ENCODE measurements around the gene SCP2.
A peak's percentile ranks its signal among the peaks of the same experiment; 100 is the strongest.
"Not testable (repeated sequence)": the region's sequence is repeated elsewhere in the genome, so short reads cannot be mapped to it uniquely, and the experiment has no call there.

SCP2 gene

DNA sequence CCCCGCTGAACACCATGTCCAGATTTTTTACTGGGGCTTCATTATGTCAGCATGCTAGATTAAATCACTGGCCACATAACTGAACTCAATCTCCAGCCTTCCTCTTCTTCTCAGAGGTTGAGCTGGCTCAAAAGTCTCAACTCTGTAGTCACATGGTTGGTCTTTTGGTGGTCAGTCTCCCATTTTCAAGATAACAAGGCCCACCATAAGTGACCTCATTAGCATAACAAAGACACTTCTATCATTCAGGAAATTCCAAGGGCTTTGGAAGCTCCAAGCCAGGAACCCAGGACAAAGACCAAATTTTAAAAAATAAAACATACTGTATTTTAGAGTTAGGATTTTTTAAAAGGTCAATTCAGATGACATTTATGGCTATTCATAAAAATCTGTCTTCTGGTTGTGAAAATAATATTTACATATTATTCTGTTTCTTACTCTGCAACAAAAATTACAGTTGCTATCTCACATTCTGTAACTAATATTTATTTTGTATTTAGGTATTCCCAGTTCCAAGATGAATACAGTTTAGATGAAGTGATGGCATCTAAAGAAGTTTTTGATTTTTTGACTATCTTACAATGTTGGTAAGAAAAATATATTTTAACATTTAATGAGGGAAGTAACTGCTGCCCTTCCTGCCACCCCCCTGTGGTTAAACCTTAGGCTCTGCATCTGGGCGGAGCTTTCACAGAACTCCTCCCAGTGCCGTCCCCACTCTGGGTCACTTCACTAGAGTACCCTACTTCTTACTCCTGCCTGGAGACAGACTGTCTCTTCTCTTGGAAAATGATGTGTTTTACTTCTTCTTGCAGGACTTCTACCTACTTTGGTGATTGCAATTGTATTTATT is 49.3 kb downstream of the SCP2 start:
- DNase-seq = no peak

GRCh38 chr1:52978045-52978444 is 51.0 kb downstream of the SCP2 start:
- DNase-seq = no peak

- not testable (repeated sequence) for DNase-seq
Observed at GRCh38 chr1:52992733-52993132, 65.7 kb downstream of the SCP2 start.

DNA sequence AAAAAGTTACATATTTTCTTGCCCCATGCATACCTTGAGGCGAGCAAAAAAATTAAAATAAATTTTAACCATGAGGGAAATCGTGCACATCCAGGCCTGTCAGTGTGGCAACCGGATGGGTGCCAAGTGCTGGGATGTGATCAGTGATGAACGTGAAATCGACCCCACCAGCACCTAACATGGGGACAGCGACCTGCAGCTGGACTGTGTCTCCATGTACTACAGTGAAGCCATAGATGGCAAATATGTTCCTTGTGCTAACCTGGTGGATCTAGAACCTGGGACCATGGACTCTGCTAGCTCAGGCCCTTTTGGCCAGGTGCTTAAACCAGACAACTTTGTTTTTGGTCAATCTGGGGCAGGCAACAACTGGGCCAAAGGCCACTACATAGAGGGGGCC is 67.6 kb downstream of the SCP2 start:
- DNase-seq = no peak

- no peak for DNase-seq
Observed at GRCh38 chr1:52996653-52997052, 69.6 kb downstream of the SCP2 start.

- no peak for DNase-seq
Observed at GRCh38 chr1:53001128-53001527, 74.1 kb downstream of the SCP2 start.

DNA sequence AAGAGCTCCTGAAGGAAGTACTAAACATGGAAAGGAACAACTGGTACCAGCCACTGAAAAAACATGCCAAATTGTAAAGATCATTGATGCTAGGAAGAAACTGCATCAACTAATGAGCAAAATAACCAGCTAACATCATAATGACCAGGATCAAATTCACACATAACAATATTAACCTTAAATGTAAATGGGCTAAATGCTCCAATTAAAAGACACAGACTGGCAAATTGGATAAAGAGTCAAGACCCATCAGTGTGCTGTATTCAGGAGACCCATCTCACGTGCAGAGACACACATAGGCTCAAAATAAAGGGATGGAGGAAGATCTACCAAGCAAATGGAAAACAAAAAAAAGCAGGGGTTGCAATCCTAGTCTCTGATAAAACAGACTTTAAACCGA is 79.5 kb downstream of the SCP2 start:
- DNase-seq = not testable (repeated sequence)

GRCh38 chr1:53010247-53010646 is 83.2 kb downstream of the SCP2 start:
- DNase-seq = not testable (repeated sequence)

DNA sequence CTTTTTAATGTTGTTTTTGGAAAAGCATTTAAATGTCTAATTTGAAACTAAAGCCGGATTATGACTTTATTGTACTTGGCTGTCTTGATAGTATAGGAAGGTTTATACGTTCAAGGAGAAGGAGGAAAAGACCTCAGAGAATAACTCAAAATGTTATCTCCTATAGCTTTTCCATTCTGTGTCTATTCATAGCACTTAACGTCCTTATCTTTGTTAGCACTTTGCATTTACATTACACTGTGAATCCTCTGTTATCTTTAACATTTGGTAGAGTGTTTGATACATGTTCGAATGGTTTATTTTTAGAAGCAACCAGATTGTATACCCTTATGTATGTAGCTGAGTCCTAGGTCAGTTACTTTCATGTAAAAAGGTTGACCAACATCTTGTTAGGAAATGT is 84.1 kb downstream of the SCP2 start:
- DNase-seq = no peak

GRCh38 chr1:53014791-53015507 is 87.9 kb downstream of the SCP2 start:
- peak; percentile 73 for DNase-seq

- no peak for DNase-seq
Observed at GRCh38 chr1:53015508-53015860, 88.4 kb downstream of the SCP2 start.

DNA sequence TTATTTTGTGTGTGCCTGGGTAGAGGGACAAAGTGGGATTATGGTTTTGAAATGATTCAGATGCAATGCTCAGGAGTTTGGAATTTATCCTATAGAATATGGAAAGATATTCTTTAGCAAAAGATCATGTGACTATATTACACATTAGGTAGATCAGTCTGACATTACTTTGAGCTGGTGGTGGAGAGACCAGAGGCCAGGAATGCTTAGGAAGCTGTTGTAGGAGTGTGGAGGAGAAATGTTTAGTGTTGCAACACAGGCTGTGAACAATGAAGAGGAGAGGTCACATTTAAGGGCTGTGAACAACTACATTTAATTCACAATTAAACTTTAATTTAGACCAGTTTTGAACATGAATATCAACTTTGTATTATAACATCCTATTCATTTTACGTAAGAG is 89.6 kb downstream of the SCP2 start:
- DNase-seq = no peak

DNA sequence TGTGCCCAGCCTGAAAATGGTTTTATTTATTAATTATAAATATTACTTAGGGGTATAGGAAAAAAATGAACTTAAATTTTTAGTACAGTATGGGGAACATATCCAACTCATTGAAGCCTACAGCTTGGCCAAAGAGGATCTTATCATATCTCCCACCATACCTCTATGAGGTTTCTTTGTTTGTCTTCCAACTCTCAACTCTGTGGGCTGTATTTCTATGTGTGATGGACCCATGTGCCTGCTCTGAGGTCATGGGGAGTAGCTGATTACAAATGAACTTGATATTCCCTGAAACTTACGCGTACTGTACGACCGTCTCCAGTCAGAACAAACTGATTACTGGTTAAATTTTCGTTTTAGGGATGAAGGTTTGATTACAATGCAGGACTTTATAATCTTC is 93.5 kb downstream of the SCP2 start:
- no peak for DNase-seq

DNA sequence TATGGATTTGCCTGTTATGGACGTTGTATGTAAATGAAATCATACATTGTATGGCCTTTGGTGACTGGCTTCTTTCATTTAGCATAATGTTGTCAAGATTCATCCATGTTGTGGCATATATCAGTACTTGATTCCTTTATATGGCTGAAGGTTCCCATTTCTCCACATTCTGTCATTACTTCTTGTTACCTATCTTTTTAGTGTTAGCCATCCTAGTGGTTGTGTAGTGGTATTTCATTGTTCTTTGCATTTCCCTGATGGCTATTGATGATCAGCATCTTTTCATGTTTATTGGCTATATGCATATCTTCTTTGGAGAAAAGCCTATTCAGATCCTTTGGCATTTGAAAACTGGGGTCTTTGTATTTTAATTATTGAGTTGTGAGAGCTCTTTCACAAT is 95.1 kb downstream of the SCP2 start:
- DNase-seq = no peak

GRCh38 chr1:53023546-53023945 is 96.5 kb downstream of the SCP2 start:
- no peak for DNase-seq

DNA sequence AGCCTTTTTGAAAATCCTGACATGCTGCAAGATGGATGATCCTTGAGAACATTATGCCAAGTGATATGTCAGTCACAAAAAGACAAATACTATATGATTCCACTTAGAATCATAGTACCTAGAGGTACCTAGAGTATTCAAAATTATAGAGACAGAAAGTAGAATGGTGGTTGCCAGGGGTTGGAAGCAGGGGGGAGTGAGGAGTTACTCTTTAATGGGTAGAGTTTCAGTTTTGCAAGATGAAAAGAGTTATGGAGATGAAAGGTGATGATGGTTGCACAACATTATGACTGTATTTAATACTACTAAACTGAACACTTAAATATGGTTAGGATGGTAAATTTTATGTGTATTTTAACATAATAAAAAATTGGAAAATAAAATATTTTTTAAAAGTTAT is 97.0 kb downstream of the SCP2 start:
- DNase-seq = no peak

DNA sequence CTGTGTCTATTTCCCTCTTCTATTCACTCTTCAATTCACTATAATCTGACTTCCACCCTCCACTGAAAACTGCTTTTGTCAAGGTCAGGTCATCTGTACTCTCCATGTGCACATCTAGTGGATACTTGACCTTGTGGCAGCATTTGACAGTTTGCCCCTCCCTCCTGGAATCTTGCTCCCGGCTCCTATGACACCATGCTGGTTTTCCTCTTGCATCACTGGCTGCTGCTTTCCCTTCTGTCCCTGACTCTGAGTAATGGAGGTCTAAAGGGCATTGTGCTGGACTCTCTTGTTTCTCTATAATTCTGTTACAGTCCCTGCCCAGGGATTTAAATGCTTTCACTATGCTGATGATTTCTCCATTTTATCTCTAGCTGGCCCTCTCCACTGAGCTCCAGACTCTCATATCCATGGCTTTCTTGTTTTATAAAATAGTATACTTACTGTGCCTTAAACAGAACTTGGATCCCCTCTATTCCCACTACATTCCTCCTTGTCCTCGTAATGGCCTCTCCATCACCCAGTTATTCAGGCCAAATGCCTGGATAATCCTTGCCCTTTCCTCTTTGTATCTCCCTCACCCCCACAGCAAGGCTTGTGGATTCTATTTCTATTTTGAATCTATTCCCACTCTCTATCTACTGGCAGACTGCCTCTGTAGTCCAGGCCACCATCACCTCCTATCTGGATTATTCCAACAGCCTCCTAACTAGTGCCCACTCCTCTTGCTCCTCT is 98.1 kb downstream of the SCP2 start:
- no peak for DNase-seq

DNA sequence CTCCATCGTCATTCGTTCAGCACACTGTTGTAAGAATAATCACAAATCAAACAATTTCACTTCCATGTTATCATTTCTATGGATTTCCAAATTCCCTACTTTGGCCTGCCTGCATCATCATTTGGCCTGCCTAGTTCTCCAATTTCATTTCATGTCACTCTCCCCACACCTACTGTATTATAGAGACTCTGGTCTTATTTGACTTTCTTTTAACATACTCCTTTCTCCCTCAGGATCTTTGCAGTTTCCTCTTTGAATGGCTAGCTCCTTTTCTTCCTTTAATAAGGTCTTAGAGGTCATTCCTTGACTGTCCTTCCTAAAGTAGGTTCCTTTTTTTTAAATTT is 98.7 kb downstream of the SCP2 start:
- DNase-seq = no peak

GRCh38 chr1:53026254-53026653 is 99.2 kb downstream of the SCP2 start:
- no peak for DNase-seq

GRCh38 chr1:53031732-53032131 is 104.7 kb downstream of the SCP2 start:
- DNase-seq = no peak

- no peak for DNase-seq
Observed at GRCh38 chr1:53037159-53037558, 110.1 kb downstream of the SCP2 start.

DNA sequence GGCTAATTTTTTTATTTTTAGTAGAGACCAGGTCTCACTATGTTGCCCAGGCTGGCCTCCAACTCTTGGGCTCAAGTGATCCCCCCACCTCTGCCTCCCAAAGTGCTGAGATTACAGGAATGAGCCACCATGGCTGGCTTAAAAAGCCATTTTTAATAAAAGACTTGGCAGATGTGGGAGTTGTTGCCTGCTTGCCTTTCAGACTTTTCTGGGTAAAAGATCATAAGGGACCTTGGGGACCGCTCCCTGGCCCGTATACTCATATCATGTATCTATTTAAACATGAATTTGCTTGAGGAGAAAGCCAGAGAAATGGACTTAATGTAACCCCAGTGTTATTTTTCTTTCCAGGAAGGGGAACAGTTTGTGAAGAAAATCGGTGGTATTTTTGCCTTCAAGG is 111.5 kb downstream of the SCP2 start:
- no peak for DNase-seq

DNA sequence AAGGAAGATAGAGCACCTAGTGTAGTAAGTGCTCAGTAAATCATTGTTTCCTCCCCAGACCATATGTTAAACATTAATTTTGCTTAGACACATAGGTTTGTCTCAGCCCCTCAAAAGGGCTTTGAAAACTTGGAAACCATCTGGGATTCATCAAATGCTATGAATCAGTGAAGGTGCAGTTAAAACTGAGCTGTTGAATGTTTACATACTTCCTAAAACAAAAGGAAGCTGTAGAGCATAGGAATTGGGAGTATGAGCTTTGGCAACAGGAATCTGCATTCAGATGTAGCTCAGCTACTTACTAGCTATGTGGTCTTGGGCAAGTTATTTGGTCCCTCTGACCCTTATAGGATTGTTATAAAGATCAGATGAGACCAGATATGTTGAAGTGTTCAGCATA is 116.2 kb downstream of the SCP2 start:
- no peak for DNase-seq

DNA sequence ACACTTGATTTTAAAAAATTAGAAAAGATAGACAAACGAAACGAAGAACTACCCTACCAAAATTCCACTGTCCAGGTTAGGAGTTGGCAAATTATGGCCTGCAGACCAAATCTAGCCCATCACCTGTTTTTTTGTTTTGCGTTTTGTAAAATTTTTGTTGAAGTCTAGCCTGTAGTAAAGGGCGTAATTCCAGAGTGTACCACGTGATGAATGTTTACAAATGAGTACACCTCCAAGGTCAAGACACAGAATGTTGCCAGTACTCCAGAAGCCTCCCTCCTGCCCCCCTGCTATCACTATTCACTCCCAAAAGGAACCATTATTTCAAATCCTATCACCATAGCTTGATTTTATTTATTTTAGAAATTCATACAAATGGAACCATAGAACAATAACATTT is 117.8 kb downstream of the SCP2 start:
- no peak for DNase-seq
